Gastrocnemius medialis (tissue), 4 donors: ENCODE data around the gene GATAD1. TPM values are rescaled to one million over a fixed set of nuclear protein-coding genes. Genes with fewer than 3 reads are reported as not detected.
"Not testable (repeated sequence)": the region's sequence is repeated elsewhere in the genome, so short reads cannot be mapped to it uniquely, and the experiment has no call there.

Experiments
- ATAC-seq, 2 donors: fragments of 150-250 bp; one replicate each; pipeline ENCODE4 v1.9.1; 2016
- DNase-seq, 2 donors: peaks; one replicate each; pipeline ENCODE4 v3.0.0-alpha.2; 2019
- H3K27ac ChIP-seq, 4 donors: fragments of 200-600 bp; sonication (generic); 1 replicate in 1 of 4; 2 replicates in 3 of 4; pipeline ENCODE4 v1.5.1; 2016 to 2018; ENCODE audit warnings: mild to moderate bottlenecking in 2 of 4, moderate library complexity in 1 of 4
- H3K27me3 ChIP-seq, 3 donors: fragments of 200-600 bp; sonication (generic) in 2 of 3; 1 replicate in 1 of 3; 2 replicates in 2 of 3; pipeline versions ENCODE4 v1.5.1 to v1.6.0; 2016 to 2019; ENCODE audit warnings: mild to moderate bottlenecking in 1 of 3, moderate library complexity in 1 of 3
- H3K36me3 ChIP-seq, 2 donors: fragments of 200-600 bp; sonication (generic) in 1 of 2; one replicate each; pipeline ENCODE4 v1.5.1; 2017 to 2018
- H3K4me1 ChIP-seq, 2 donors: fragments of 200-600 bp; sonication (generic) in 1 of 2; one replicate each; pipeline ENCODE4 v1.5.1; 2016 to 2017; ENCODE audit warnings: mild to moderate bottlenecking in 2 of 2
- H3K4me3 ChIP-seq, 4 donors: fragments of 200-600 bp; sonication (generic) in 3 of 4; 1 replicate in 1 of 4; 2 replicates in 3 of 4; pipeline ENCODE4 v1.5.1; 2016 to 2019; ENCODE audit warnings: mild to moderate bottlenecking in 2 of 4
- H3K9me3 ChIP-seq, 3 donors: fragments of 200-600 bp; sonication (generic) in 2 of 3; 1 replicate in 1 of 3; 2 replicates in 2 of 3; pipeline ENCODE4 v1.5.1; 2016 to 2019
- POLR2A ChIP-seq, 2 donors: fragments of 450-650 bp; IDR thresholded peaks; one replicate each; pipeline ENCODE4 v1.6.1; 2017; ENCODE audit warnings: antibody characterized with exemption in 2 of 2, mild to moderate bottlenecking in 2 of 2, moderate library complexity in 2 of 2
- in situ Hi-C, 4 donors: fragments of 200-750 bp; cut with MboI; loops; one replicate each; pipeline versions ENCODE4 v1.15.0 to v1.8.0; 2017; ENCODE audit warnings: low sequenced_read_pairs in 4 of 4
- intact Hi-C: fragments of 100-400 bp; cut with DNase I; formaldehyde crosslinking; loops from one replicate; pipeline ENCODE4 v1.15.1; 2023; ENCODE audit warnings: low total_unique reads
- total RNA-seq, 4 donors: library from RNA; depleted of rRNA; stranded (reverse); fragments of >200 nt; gene quantifications; one replicate each; pipeline versions ENCODE4 v1.1.0 to v1.2.3, GENCODE V29; 2016
- TF ChIP-seq, protein P1 (sequence below), 5 experiments: fragments of 450-650 bp in 3 of 5; fragments of 200-600 bp in 2 of 5; sonication (generic) in 2 of 5; IDR thresholded peaks in 4 of 5; conservative IDR thresholded peaks in 1 of 5; 1 replicate in 4 of 5; 2 replicates in 1 of 5; pipeline ENCODE4 v1.5.1; 2016 to 2019; ENCODE audit warnings: antibody characterized with exemption in 5 of 5, mild to moderate bottlenecking in 3 of 5, moderate library complexity in 3 of 5

GATAD1 gene
- total RNA-seq, 4 donors from 2014 or later: 7.3 to 29.8 (median 8.3) TPM

DNA sequence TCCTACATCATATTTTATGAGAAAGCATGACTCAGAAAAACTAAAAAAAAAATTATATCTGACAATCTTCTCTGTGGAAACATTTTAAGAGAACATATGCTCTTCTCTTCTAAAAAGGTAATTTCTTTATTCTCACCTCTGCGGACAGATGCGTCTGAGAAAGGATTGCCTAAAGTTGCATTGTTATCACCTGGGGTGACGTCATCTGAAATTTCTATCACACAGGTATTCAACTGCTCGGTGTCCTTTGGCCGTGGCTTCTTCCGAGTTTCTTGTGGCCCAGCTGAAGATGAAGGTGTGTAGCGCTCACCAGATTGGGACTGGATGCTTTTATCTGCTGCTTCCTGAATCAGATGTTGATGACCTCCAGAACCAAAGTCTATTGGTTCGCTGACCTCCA lies 14.3 kb upstream of the GATAD1 start:
- Histone ChIP-seq H3K27me3 (no peaks in the 10 kb centered on the region), H3K36me3 (no peaks in the 10 kb centered on the region), H3K9me3 (no peaks in the 10 kb centered on the region), H3K27ac (no peak overlapping the region), H3K4me3 (no peak overlapping the region), H3K4me1 (no peaks in the 10 kb centered on the region)
- in situ Hi-C loops (no loop called here), intact Hi-C loops (no loop called here)
- TF ChIP-seq POLR2A (IDR thresholded peaks at IDR 0.05): no peak
- TF ChIP-seq, protein P1, sequence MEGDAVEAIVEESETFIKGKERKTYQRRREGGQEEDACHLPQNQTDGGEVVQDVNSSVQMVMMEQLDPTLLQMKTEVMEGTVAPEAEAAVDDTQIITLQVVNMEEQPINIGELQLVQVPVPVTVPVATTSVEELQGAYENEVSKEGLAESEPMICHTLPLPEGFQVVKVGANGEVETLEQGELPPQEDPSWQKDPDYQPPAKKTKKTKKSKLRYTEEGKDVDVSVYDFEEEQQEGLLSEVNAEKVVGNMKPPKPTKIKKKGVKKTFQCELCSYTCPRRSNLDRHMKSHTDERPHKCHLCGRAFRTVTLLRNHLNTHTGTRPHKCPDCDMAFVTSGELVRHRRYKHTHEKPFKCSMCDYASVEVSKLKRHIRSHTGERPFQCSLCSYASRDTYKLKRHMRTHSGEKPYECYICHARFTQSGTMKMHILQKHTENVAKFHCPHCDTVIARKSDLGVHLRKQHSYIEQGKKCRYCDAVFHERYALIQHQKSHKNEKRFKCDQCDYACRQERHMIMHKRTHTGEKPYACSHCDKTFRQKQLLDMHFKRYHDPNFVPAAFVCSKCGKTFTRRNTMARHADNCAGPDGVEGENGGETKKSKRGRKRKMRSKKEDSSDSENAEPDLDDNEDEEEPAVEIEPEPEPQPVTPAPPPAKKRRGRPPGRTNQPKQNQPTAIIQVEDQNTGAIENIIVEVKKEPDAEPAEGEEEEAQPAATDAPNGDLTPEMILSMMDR (IDR thresholded peaks at IDR 0.05 in 4 of 5, conservative IDR thresholded peaks at IDR 0.05 in 1 of 5): no peak
- DNase-seq (no peak), ATAC-seq (no peak)

DNA sequence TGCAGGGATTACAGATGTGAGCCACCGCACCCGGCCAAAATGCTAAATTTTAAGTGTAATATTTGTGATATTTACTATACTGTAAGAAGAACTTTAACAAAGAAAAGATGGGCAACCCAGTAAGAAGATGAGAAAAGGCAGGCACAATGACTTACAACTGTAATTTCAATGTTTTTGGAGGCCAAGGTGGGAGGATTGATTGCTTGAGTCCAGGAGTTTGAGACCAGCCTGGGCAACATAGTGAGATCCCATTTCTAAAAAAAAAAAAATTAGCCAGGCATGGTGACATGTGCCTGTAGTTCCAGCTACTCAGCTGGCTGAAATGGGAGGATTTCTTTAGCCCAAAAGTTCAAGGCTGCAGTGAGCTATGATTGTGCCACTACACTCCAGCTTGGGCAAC lies 11.7 kb upstream of the GATAD1 start:
- H3K27ac ChIP-seq: no peak overlapping the region
- no peak for TF ChIP-seq POLR2A (IDR thresholded peaks at IDR 0.05)
- TF ChIP-seq, protein P1 (IDR thresholded peaks at IDR 0.05 in 4 of 5, conservative IDR thresholded peaks at IDR 0.05 in 1 of 5): no peak
- no peak for DNase-seq
- no peaks in the 10 kb centered on the region for H3K36me3 ChIP-seq
- no peaks in the 10 kb centered on the region for H3K27me3 ChIP-seq
- no peaks in the 10 kb centered on the region for H3K9me3 ChIP-seq
- no peak for ATAC-seq
- in situ Hi-C loops: no loop called here
- H3K4me1 ChIP-seq: no peaks in the 10 kb centered on the region
- H3K4me3 ChIP-seq: no peak overlapping the region
- intact Hi-C loops: loop anchor here (5.0 kb wide), 1 partner anchor 918 kb away; no protein-coding TSS in a partner anchor

DNA sequence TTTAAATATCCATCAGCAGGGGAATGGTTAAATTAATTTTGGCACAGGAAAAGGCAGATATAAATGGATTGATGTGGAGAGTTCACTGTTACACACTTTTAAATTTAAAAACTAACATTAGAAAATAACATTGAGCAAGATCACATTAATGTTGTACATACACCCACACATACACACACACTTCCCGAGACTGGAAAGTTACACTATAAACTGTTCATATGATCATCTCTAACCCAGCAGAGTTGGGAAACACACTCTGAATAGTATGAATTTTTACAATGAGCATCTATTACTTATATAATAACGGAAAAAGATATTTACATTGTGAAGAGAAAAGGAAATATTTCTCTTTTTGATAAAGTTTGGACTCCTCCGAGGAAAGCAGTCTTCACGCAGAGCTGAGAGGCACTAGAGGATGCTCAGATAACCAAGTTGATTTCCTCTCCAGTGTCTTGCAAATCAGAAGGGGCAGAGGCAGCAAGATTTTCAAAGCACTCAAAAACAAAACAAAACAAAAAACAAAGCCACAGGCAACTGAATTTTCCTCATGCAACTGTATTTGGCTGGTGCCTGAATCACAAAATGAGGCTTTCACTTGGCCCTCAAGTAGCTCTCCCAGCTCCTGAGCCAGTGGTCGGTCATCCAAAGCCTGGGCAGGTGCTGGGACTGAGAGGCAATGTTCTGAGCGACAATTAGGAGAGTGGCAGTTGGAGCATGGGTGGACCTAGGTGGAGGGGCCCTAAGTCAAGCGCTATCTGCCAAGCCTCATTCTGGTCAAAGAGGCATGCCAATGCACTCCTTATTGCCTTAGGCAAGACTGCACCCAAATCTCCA lies 10.5 kb upstream of the GATAD1 start:
- no peak for TF ChIP-seq POLR2A (IDR thresholded peaks at IDR 0.05)
- TF ChIP-seq, protein P1 (IDR thresholded peaks at IDR 0.05 in 4 of 5, conservative IDR thresholded peaks at IDR 0.05 in 1 of 5): no peak
- intact Hi-C loops (loop anchor here (5.0 kb wide), 1 partner anchor 920 kb away; no protein-coding TSS in a partner anchor), in situ Hi-C loops (no loop called here)
- Histone ChIP-seq H3K4me3 (no peak overlapping the region), H3K36me3 (no peaks in the 10 kb centered on the region), H3K27me3 (no peaks in the 10 kb centered on the region), H3K27ac (no peak overlapping the region), H3K9me3 (no peaks in the 10 kb centered on the region), H3K4me1 (no peaks in the 10 kb centered on the region)
- ATAC-seq (no peak), DNase-seq (no peak)

DNA sequence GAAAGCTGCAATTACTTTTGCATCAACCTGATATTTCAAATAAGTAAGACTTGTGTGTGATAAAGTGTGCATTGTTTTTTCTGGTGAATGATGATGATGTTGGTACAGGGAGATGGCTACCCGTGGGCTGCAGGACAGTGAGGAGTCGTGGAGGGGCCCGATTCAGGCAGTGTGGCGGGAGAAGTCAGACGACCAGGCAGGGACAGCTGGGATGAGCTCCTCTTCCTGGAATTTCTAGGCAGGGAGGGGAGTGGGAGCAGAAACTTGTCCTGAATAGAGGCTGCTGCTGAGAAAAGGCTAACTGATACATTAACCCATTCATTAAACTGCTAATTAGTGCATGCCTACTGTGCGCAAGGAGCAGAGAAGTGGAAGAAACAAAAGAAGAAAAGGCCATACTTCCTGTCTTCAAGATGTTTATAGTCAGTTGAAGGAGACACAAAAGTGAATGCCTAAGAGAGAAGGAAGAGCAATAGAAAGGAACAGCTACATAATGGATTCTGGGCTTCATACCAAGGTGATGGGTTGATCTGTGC lies 9.3 kb upstream of the GATAD1 start:
- H3K27ac ChIP-seq: no peak overlapping the region
- H3K9me3 ChIP-seq: no peaks in the 10 kb centered on the region
- no peak overlapping the region for H3K4me3 ChIP-seq
- intact Hi-C loops: loop anchor here (5.0 kb wide), 1 partner anchor 921 kb away; no protein-coding TSS in a partner anchor
- in situ Hi-C loops: no loop called here
- H3K4me1 ChIP-seq: no peaks in the 10 kb centered on the region
- TF ChIP-seq, protein P1 (IDR thresholded peaks at IDR 0.05 in 4 of 5, conservative IDR thresholded peaks at IDR 0.05 in 1 of 5): no peak
- TF ChIP-seq POLR2A (IDR thresholded peaks at IDR 0.05): no peak
- H3K36me3 ChIP-seq: no peaks in the 10 kb centered on the region
- H3K27me3 ChIP-seq: no peaks in the 10 kb centered on the region
- DNase-seq: no peak
- no peak for ATAC-seq

DNA sequence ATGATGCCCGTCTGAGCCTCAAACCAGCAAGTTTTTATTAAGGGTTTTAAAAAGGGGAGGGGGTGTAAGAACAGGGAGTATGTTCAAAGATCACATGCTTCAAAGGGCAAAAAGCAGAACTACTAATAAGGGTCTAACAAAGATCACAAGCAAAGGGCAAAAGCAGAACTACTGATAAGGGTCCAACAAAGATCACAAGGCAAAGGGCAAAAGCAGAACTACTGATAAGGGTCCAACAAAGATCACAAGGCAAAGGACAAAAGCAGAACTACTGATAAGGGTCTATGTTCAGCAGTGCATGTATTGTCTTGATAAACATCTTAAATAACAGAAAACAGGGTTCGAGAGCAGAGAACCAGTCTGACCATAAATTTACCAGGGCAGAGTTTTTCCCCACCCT lies 4.6 kb upstream of the GATAD1 start:
- H3K36me3 ChIP-seq, H3K9me3 ChIP-seq, H3K4me3 ChIP-seq, ATAC-seq, H3K27me3 ChIP-seq, DNase-seq, H3K4me1 ChIP-seq, H3K27ac ChIP-seq: not testable (repeated sequence)
- in situ Hi-C loops (loop anchor here in 1 of 4 donors (10.0 kb wide), 1 partner anchor 198 kb away; the partner anchor contains the start of genes ANKIB1 and KRIT1), intact Hi-C loops (loop anchor here (10.0 kb wide), 1 partner anchor 498 kb away; the partner anchor contains the start of gene AKAP9)
